Adrenal gland (tissue), 5 donors: ENCODE data around the gene ETFRF1.

Source experiments
- POLR2A ChIP-seq, 2 donors: fragments of 450-650 bp; IDR thresholded peaks; one replicate each; pipeline ENCODE4 v1.6.1; 2017; ENCODE audit warnings: antibody characterized with exemption in 2 of 2, mild to moderate bottlenecking in 2 of 2, moderate library complexity in 1 of 2
- TF ChIP-seq, protein P1 (sequence below), 6 experiments: fragments of 450-650 bp in 4 of 6; fragments of 200-600 bp in 2 of 6; sonication (generic) in 1 of 6; IDR thresholded peaks; 1 replicate in 5 of 6; 2 replicates in 1 of 6; pipeline versions ENCODE4 v1.5.1 to v1.8.0; 2016 to 2021; ENCODE audit warnings: antibody characterized with exemption in 6 of 6, mild to moderate bottlenecking in 2 of 6, moderate library complexity in 1 of 6
- donor health status: DM: no; HTN: no; CAD: no.

DNA sequence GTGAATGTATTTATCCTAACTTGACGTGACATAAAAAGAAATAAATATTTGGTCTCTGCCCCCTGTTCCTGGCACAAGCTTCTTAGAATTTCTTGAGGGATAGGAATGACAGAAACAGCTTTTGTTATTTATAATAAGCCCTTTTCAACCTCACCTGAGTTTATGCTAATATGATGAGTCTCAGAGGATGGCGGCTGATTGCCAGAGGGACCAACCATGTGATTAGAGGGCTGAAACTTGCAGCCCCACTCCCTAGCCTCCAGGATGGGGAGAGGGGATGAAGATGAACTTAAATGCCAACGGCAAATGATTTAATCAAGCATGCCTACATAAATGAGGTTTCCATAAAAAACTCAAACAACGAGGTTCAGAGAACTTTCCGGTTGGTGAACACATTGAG is 43.0 kb upstream of the ETFRF1 start:
- TF ChIP-seq, protein P1, sequence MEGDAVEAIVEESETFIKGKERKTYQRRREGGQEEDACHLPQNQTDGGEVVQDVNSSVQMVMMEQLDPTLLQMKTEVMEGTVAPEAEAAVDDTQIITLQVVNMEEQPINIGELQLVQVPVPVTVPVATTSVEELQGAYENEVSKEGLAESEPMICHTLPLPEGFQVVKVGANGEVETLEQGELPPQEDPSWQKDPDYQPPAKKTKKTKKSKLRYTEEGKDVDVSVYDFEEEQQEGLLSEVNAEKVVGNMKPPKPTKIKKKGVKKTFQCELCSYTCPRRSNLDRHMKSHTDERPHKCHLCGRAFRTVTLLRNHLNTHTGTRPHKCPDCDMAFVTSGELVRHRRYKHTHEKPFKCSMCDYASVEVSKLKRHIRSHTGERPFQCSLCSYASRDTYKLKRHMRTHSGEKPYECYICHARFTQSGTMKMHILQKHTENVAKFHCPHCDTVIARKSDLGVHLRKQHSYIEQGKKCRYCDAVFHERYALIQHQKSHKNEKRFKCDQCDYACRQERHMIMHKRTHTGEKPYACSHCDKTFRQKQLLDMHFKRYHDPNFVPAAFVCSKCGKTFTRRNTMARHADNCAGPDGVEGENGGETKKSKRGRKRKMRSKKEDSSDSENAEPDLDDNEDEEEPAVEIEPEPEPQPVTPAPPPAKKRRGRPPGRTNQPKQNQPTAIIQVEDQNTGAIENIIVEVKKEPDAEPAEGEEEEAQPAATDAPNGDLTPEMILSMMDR (IDR thresholded peaks at IDR 0.05): no peak
- no peak for TF ChIP-seq POLR2A (IDR thresholded peaks at IDR 0.05)
